Measurements from ENCODE around the gene EVPL.
"Not testable (repeated sequence)": the region's sequence is repeated elsewhere in the genome, so short reads cannot be mapped to it uniquely, and the experiment has no call there.

The EVPL gene

DNA sequence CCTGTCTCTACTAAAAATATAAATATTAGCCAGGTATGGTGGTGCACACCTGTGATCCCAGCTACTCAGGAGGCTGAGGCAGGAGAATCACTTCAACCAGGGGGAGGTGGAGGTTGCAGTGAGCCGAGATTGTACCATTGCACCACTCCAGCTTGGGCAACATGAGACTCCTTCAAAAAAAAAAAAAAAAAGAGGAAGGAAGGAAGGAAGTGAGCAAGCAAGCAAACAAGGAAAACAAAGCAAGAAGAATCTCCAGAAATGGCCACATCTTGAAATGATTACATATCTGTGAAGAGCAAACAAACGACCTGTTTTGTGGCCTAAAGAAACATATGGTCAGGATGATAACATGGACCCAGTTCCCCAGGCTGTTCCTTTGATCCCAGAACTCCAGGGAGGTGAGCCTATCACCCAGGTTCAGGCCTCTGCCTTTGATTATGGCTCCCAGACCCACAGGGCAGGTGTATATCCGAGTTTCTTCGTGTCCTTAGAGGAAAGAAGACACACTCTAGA lies 57.0 kb downstream of the EVPL start:
- in situ Hi-C loops (cut with HindIII; ENCODE audit: low sequenced_read_pairs) = no loop called here

DNA sequence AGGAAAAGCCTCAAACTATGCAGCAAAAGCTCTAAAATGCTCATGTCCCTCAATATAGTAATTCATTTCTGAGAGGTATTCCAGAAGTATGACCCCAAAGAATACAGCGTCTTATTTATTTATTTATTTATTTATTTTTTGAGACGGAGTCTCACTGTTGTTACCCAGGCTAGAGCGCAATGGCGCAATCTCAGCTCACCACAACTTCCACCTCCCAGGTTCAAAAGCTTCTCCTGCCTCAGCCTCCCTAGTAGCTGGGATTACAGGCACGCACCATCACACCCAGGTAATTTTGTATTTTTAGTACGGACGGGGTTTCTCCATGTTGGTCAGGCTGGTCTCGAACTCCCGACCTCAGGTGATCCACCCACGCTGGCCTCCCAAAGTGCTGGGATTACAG lies 58.1 kb downstream of the EVPL start:
- in situ Hi-C loops (cut with HindIII; ENCODE audit: low sequenced_read_pairs) = not testable (repeated sequence)

DNA sequence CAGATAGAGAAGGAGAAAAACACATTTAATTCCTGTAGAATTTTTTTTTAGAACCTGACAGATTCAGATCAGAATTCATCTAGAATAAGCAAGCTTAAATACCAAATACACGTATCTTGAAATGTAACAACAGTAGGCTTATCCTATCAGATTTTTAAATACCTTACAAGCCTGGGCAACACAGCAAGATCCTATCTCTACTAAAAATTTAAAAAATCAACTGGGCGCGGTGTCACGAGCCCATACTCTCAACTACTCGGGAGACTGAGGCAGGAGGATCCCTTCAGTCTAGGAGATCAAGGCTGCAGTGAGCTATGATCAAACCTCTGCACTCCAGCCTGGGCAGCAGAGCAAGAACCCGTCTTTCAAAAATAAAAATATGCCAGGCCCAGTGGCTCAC lies 61.6 kb downstream of the EVPL start:
- in situ Hi-C loops (cut with HindIII; ENCODE audit: low sequenced_read_pairs) = no loop called here

DNA sequence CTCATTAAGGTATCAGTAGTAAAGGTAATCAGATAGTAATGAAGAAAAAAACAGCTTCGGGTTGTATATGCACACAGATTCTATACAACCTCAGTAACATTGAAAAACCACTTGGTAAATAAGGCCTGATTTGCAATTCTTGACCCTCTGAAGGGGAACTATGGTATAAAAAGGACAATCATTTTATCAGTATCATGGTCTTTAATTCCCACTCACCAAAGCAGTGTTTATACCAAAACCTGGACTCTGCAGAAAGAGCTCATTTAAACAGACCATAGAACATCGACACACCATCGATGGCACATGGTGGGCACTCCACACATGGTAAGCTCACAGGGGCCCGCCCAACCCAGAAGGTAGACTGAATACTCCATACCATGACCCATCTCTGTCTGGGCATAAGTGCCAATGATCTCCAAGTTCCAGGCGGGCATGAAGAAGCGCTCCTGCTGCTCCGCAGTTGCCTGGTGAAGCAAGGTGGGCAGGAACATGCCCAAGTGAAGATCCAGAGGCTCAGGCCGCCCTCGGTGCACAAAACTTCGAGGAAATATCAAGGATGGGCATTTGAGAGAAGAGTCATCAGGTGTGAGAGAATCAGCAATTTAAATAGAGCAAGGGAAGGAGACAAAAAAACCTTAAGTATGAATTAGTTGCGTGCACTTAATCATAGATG lies 67.1 kb downstream of the EVPL start:
- in situ Hi-C loops (cut with HindIII; ENCODE audit: low sequenced_read_pairs) = no loop called here

DNA sequence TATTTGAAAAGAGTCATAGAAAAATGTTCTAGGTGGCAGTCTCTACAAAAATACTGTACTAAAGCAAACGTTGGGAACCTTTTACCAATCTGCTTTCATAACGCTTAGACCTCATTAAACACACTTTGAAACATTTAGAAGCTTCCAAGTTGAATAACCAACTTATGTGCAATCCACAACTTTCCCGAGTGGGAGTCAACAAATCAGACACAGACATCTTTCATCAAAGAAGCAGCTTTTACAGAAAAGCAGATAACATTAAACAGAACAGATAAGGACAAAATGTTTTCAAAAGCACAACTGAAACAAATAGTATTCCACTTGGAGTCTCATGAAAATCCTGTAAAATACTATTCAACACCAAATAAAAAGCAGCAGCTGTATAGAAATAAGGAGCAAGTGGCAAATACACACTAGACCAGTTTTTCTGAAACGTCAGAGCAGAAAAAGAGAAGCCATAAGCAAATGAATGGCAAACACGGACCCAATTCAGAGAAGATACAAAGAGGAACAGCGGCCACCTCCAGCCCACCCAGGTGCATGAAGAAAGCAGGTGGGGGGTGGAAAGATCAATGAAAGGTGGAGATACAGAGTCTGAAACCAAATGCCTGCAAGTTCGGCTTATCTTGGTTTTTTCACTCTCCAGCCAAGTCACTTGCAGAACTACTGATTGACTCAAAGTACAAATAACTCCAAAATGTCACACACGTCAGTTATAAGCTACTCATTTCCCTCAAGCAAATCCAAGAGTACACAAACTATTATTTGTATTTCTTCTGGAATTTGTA lies 67.9 kb downstream of the EVPL start:
- in situ Hi-C loops (cut with HindIII; ENCODE audit: low sequenced_read_pairs) = no loop called here
